Right lobe of liver (tissue), 4 donors: ENCODE results near the gene NFASC.

Source experiments
- POLR2A ChIP-seq: fragments of 450-650 bp; IDR thresholded peaks from one replicate; pipeline ENCODE4 v1.6.1; 2017; ENCODE audit warnings: antibody characterized with exemption, mild to moderate bottlenecking
- TF ChIP-seq, protein P1 (sequence below), 4 donors: fragments of 200-600 bp in 3 of 4; fragments of 450-650 bp in 1 of 4; IDR thresholded peaks; one replicate each; pipeline versions ENCODE4 v1.5.1 to v1.8.0; 2016 to 2022; ENCODE audit warnings: antibody characterized with exemption in 4 of 4, mild to moderate bottlenecking in 2 of 4
- donor health status: DM: no; HTN: no; CAD: no.
- donor health status: DM: no; HTN: no; CAD: no.
- donor health status: DM: no; HTN: yes; CAD: no.

DNA sequence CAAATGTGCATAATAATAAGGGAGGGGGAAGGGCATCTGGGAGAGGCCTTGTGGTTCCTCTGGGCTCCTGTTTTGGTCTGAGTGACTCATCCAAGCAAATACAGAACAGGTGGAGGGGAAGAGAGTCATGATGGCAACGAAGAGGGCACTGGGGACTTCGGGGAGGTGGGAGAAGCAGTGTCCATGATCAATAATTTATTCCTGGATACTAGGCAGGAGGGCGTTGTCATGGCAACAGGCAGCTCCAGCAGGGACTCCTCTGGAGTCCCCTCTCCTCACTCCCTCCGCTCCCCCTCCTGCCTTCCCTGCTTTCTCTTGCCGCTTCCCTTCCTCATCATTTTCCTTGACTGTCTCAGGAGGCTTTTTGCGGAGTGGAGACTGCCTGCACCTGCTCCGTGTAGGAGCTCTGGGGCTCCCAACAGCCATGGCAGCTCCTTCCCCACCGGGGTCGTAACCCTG, 12.3 kb upstream of the NFASC start:
- TF ChIP-seq, protein P1, sequence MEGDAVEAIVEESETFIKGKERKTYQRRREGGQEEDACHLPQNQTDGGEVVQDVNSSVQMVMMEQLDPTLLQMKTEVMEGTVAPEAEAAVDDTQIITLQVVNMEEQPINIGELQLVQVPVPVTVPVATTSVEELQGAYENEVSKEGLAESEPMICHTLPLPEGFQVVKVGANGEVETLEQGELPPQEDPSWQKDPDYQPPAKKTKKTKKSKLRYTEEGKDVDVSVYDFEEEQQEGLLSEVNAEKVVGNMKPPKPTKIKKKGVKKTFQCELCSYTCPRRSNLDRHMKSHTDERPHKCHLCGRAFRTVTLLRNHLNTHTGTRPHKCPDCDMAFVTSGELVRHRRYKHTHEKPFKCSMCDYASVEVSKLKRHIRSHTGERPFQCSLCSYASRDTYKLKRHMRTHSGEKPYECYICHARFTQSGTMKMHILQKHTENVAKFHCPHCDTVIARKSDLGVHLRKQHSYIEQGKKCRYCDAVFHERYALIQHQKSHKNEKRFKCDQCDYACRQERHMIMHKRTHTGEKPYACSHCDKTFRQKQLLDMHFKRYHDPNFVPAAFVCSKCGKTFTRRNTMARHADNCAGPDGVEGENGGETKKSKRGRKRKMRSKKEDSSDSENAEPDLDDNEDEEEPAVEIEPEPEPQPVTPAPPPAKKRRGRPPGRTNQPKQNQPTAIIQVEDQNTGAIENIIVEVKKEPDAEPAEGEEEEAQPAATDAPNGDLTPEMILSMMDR (IDR thresholded peaks at IDR 0.05) = no peak
- no peak for TF ChIP-seq POLR2A
